Lower leg skin (tissue), 3 donors: ENCODE results near the gene RARB.

Experiments used
- POLR2A ChIP-seq, 2 donors: fragments of 450-650 bp; IDR thresholded peaks; one replicate each; pipeline ENCODE4 v1.6.1; 2016 to 2017; ENCODE audit warnings: antibody characterized with exemption in 2 of 2, mild to moderate bottlenecking in 1 of 2, moderate library complexity in 1 of 2
- TF ChIP-seq, protein P1 (sequence below), 3 donors: fragments of 450-650 bp; IDR thresholded peaks; one replicate each; pipeline ENCODE4 v1.5.1; 2016; ENCODE audit warnings: antibody characterized with exemption in 3 of 3, mild to moderate bottlenecking in 3 of 3, moderate library complexity in 2 of 3

DNA sequence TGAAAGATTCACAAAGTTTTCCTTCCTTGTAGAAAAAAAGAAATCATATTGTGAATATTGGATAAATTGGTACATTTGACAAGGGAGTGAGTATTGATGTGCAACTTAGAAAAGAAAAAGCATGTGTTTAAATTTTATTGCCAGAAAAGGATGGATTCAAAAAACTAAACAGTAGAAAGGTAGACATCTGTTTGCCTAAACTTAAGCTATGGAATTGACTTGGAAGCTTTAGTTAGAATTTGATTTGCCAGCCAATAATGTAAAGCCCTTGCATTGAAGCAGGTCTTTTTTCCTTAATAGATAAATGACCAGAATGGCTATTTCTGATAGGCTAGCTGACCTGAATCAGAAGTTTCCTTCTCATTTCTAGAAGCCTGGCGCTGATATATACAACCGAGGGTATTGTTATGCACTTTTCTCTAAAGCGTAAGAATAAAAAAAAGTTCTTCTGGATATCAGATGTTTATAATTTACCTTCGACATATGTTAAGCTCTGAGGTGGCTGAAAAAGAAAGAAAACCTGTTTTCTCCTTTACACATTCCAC is 4.2 kb downstream of the RARB start:
- TF ChIP-seq, protein P1, sequence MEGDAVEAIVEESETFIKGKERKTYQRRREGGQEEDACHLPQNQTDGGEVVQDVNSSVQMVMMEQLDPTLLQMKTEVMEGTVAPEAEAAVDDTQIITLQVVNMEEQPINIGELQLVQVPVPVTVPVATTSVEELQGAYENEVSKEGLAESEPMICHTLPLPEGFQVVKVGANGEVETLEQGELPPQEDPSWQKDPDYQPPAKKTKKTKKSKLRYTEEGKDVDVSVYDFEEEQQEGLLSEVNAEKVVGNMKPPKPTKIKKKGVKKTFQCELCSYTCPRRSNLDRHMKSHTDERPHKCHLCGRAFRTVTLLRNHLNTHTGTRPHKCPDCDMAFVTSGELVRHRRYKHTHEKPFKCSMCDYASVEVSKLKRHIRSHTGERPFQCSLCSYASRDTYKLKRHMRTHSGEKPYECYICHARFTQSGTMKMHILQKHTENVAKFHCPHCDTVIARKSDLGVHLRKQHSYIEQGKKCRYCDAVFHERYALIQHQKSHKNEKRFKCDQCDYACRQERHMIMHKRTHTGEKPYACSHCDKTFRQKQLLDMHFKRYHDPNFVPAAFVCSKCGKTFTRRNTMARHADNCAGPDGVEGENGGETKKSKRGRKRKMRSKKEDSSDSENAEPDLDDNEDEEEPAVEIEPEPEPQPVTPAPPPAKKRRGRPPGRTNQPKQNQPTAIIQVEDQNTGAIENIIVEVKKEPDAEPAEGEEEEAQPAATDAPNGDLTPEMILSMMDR (IDR thresholded peaks at IDR 0.05): no peak
- TF ChIP-seq POLR2A (IDR thresholded peaks at IDR 0.05): no peak
